Thoracic aorta (tissue), 2 donors: Measurements from ENCODE around the gene ANKFN1. TPM values are rescaled to one million over a fixed set of nuclear protein-coding genes. Genes with fewer than 3 reads are reported as not detected.

Source experiments
- ATAC-seq: fragments of 150-250 bp; one replicate; pipeline ENCODE4 v1.8.0; 2017; ENCODE audit warnings: low read depth; ENCODE audit not compliant: insufficient number of reproducible peaks, low FRiP score
- DNase-seq: peaks from one replicate; pipeline ENCODE4 v3.0.0-alpha.2; 2020; ENCODE audit warnings: low spot score
- H3K27ac ChIP-seq, 2 donors: fragments of 200-600 bp; sonication (generic); 1 replicate in 1 of 2; 2 replicates in 1 of 2; pipeline ENCODE4 v1.5.1; 2016; ENCODE audit warnings: mild to moderate bottlenecking in 2 of 2, moderate library complexity in 2 of 2
- H3K27me3 ChIP-seq: fragments of 200-600 bp; sonication (generic); replicated peaks from 2 replicates; pipeline ENCODE4 v1.6.0; 2016; ENCODE audit warnings: mild to moderate bottlenecking; ENCODE audit not compliant: insufficient read depth
- H3K36me3 ChIP-seq: fragments of 200-600 bp; sonication (generic); one replicate; pipeline ENCODE4 v1.5.1; 2016
- H3K4me1 ChIP-seq, 2 donors: fragments of 200-600 bp; sonication (generic); 1 replicate in 1 of 2; 2 replicates in 1 of 2; pipeline versions ENCODE4 v1.5.1 to v1.6.0; 2016; ENCODE audit warnings: low read depth in 2 of 2, mild to moderate bottlenecking in 1 of 2; ENCODE audit not compliant: control insufficient read depth in 1 of 2
- H3K4me3 ChIP-seq: fragments of 200-600 bp; sonication (generic); 2 replicates; pipeline ENCODE4 v1.5.1; 2016; ENCODE audit warnings: mild to moderate bottlenecking
- H3K9me3 ChIP-seq: fragments of 200-600 bp; sonication (generic); 2 replicates; pipeline ENCODE4 v1.5.1; 2016
- total RNA-seq, 2 donors: library from RNA; depleted of rRNA; stranded (reverse); fragments of >200 nt; gene quantifications; one replicate each; pipeline versions ENCODE4 v1.1.0 to v1.2.3, GENCODE V29; 2016
- TF ChIP-seq, protein P1 (sequence below): fragments of 200-600 bp; sonication (generic); IDR thresholded peaks from one replicate; pipeline ENCODE4 v1.5.1; 2019; ENCODE audit warnings: antibody characterized with exemption

The ANKFN1 gene
- total RNA-seq, 2 donors from 2014 or later: 0.68 TPM; not detected in 1

DNA sequence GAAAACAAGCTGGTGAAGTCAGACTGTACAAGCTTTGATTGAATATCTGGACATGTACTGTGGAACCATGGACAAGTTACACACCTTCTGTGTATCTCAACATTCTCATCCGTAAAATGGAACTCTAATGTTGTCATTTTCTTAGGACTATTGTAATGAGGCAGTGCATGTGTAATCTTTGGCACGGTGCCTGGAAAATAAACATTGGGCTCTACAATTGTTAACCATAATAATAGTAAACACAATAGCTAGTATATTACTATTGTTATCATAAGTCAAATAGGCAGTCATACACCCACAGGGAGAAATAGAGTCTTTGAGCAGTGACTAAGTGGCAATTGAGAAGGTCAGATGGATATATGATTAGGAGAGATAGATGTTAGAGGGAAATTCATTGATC lies 39.8 kb upstream of the ANKFN1 start:
- no peaks in the 10 kb centered on the region for H3K27me3 ChIP-seq
- H3K9me3 ChIP-seq: no peaks in the 10 kb centered on the region
- no peak for ATAC-seq
- H3K27ac ChIP-seq: no peak overlapping the region
- no peak for DNase-seq
- TF ChIP-seq, protein P1, sequence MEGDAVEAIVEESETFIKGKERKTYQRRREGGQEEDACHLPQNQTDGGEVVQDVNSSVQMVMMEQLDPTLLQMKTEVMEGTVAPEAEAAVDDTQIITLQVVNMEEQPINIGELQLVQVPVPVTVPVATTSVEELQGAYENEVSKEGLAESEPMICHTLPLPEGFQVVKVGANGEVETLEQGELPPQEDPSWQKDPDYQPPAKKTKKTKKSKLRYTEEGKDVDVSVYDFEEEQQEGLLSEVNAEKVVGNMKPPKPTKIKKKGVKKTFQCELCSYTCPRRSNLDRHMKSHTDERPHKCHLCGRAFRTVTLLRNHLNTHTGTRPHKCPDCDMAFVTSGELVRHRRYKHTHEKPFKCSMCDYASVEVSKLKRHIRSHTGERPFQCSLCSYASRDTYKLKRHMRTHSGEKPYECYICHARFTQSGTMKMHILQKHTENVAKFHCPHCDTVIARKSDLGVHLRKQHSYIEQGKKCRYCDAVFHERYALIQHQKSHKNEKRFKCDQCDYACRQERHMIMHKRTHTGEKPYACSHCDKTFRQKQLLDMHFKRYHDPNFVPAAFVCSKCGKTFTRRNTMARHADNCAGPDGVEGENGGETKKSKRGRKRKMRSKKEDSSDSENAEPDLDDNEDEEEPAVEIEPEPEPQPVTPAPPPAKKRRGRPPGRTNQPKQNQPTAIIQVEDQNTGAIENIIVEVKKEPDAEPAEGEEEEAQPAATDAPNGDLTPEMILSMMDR: no peak
- no peaks in the 10 kb centered on the region for H3K36me3 ChIP-seq
- no peak overlapping the region for H3K4me3 ChIP-seq
- no peaks in the 10 kb centered on the region for H3K4me1 ChIP-seq

DNA sequence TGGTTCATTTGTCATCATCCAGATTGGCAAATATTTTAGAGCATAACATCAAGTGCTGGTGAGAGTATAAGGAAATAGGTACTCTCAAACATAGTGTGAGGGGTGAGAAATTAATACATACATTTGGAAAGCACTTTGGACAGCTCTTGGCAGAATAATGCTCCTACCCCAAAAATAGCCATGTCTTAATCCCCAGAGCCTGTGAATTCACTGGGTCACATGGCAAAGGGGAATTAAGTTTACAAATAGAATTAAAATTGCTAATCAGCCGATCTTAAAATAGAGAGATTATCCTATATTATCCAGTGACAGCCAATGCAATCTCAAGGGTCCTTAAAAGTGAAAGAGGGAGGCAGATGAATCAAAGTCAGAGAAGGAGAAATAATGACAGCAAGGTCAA lies 38.8 kb upstream of the ANKFN1 start:
- TF ChIP-seq, protein P1: no peak
- H3K27ac ChIP-seq: no peak overlapping the region
- H3K36me3 ChIP-seq: no peaks in the 10 kb centered on the region
- H3K9me3 ChIP-seq: no peaks in the 10 kb centered on the region
- ATAC-seq (no peak), DNase-seq (no peak)
- no peaks in the 10 kb centered on the region for H3K4me1 ChIP-seq
- H3K27me3 ChIP-seq: no peaks in the 10 kb centered on the region
- no peak overlapping the region for H3K4me3 ChIP-seq

DNA sequence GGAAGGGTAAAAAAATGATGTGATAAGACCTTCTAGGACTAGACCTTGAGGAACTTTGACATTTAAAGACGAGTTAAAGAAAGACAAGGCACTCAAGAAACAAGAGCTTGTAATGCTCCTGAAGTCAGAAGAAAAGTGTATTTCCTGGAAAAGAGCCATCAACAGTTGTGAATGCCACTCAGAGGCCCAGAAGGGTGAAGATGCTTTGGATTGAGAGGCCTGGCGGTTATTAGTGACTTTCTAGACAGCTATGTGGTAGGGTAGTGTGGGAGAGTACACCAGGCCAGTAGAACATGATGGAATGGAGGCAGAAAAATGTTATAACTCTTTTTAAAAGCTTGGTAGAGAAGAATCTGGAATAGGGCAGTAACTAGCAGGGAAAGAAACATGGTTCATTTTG lies 34.1 kb upstream of the ANKFN1 start:
- Histone ChIP-seq H3K4me1 (no peaks in the 10 kb centered on the region), H3K27me3 (no peaks in the 10 kb centered on the region), H3K4me3 (no peak overlapping the region), H3K9me3 (no peaks in the 10 kb centered on the region), H3K36me3 (no peaks in the 10 kb centered on the region), H3K27ac (no peak overlapping the region)
- ATAC-seq: no peak
- no peak for DNase-seq
- TF ChIP-seq, protein P1: no peak

DNA sequence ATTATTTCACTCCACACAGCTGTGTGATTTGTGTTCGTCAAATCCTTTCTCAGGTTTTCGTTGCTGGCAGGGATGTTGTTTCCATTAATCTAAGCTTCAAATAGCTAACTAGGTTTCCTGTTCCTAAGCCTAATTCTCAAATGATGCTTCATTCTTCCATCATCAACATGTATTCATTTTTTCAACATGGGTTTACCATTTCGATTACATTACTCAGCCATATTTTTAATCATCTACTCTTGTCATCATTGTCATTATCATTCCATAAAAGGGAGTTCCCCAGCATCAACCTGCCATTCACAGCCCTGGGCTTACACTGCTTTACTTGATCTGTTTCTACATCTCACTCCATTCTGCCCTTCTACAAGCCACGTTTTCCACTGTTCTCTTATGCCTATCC lies 33.3 kb upstream of the ANKFN1 start:
- Histone ChIP-seq H3K4me1 (no peaks in the 10 kb centered on the region), H3K27ac (no peak overlapping the region), H3K36me3 (no peaks in the 10 kb centered on the region), H3K27me3 (no peaks in the 10 kb centered on the region), H3K4me3 (no peak overlapping the region), H3K9me3 (no peaks in the 10 kb centered on the region)
- DNase-seq (no peak), ATAC-seq (no peak)
- TF ChIP-seq, protein P1: no peak

DNA sequence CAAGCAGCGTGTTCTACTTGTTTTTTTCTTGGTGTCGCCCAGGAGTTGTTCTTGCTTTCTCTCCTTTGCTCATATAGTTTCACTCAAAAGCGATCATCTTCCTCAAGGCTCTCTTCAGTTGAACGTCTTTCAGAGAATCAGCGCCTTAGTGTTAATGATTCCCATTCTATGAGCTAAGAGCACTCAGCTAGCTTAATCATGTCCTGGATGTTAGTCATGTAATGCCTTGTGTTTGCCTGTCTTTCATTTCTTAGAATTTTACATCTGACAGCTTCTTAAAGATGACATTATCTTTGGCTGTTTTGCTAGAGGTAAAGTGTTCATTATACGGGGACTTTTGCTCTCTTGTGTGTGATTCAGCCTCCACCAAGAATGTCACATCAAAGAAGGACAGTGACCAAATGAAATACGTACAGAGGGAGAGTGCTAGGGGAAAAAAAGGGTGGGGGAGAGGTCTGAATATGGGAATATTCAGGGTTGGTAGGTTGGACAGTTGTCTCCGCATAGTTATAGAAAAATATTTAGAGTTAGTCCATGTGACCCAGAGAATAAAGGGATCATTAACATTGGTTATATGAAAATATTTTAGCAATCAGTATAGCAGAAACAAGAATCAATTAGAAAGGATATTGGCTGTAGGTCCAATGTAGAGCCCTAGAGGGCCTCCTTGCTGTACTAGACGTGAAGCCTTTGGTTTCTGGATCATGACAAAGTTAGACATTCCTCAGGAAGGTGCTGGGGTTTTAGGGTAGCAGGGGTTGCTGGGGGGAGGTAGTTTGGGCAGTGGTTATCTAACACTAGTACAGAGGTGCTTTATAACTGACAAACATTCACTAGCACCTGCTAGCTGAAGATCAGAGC lies 31.9 kb upstream of the ANKFN1 start:
- H3K9me3 ChIP-seq: no peaks in the 10 kb centered on the region

More for the DNA sequence above, 31.9 kb upstream of the ANKFN1 start:
- Histone ChIP-seq H3K27ac (no peak overlapping the region), H3K4me1 (no peaks in the 10 kb centered on the region), H3K4me3 (no peak overlapping the region), H3K36me3 (no peaks in the 10 kb centered on the region), H3K27me3 (no peaks in the 10 kb centered on the region)
- DNase-seq (no peak), ATAC-seq (no peak)
- TF ChIP-seq, protein P1: no peak
